GM12878 (cell line): ENCODE measurements around the gene DMXL2. TPM values are rescaled to one million over a fixed set of nuclear protein-coding genes. Genes with fewer than 3 reads are reported as not detected.

ENCODE experiments used
- ATAC-seq: fragments of 200-7000 bp; cut with Tn5 transposase; 3 replicates; pipeline ENCODE4 v1.9.1; 2020; ENCODE audit warnings: mild to moderate bottlenecking, moderate library complexity
- BruUV-seq: library from RNA; stranded (reverse); fragments of 400-500 nt; replicated peaks from 2 replicates; lab custom pipeline; 2021; lab: Mats Ljungman, UMichigan
- CTCF ChIA-PET: fragments of 300-600 bp; sonication (Branson Sonifier 250); formaldehyde crosslinking; extraction: SDS; loops from one replicate; lab custom pipeline; 2021; ENCODE audit warnings: inconsistent platforms; lab: Yijun Ruan, JAX
- POLR2A ChIA-PET: fragments of 350-600 bp; formaldehyde crosslinking; extraction: SDS; loops from one replicate; lab custom pipeline; 2021; ENCODE audit warnings: inconsistent platforms; lab: Charles Lee
- RAD21 ChIA-PET: fragments of 300-600 bp; sonication (Branson Sonifier 250); formaldehyde crosslinking; loops from one replicate; lab custom pipeline; 2023; ENCODE audit warnings: antibody characterized with exemption; ENCODE audit not compliant: unreplicated experiment; lab: Charles Lee
- SMC1A ChIA-PET: fragments of 300-600 bp; sonication (Branson Sonifier 250); formaldehyde crosslinking; loops from one replicate; lab custom pipeline; 2023; ENCODE audit not compliant: unreplicated experiment, uncharacterized antibody; lab: Charles Lee
- DNase-seq: peaks from one replicate; pipeline ENCODE4 v3.0.0-alpha.2; 2011; ENCODE audit warnings: low read depth, low spot score
- FAIRE-seq: peaks from 3 replicates; lab custom pipeline; 2011; peaks lifted over from hg19 to GRCh38; lab: Jason Lieb, UNC
- H2AFZ ChIP-seq: 2 replicates; pipeline ENCODE4 v1.6.0; 2011; ENCODE audit warnings: low read depth, low read length, control low read depth; ENCODE audit not compliant: control insufficient read depth
- H3K27ac ChIP-seq: 2 replicates; pipeline ENCODE4 v1.5.1; 2011; ENCODE audit warnings: control low read depth; ENCODE audit not compliant: control insufficient read depth, insufficient read depth
- H3K27me3 ChIP-seq, 2 experiments: replicated peaks in 1 of 2; 2 replicates each; pipeline versions ENCODE4 v1.6.0 to v1.6.1; 2011; ENCODE audit warnings: low read length in 1 of 2; ENCODE audit not compliant: control insufficient read depth in 2 of 2, insufficient read depth in 2 of 2
- H3K36me3 ChIP-seq, 2 experiments: 2 replicates each; pipeline ENCODE4 v1.5.1; 2011; ENCODE audit warnings: low read length in 1 of 2; ENCODE audit not compliant: control insufficient read depth in 2 of 2, insufficient read depth in 2 of 2
- H3K4me1 ChIP-seq: 2 replicates; pipeline ENCODE4 v1.6.1; 2011; ENCODE audit warnings: mild to moderate bottlenecking, low read length, moderate library complexity, mixed read lengths; ENCODE audit not compliant: control insufficient read depth, insufficient read depth
- H3K4me2 ChIP-seq: 2 replicates; pipeline ENCODE4 v1.6.0; 2011; ENCODE audit warnings: control low read depth; ENCODE audit not compliant: control insufficient read depth, insufficient read depth
- H3K4me3 ChIP-seq: fragments of 200-600 bp; sonication (generic); 2 replicates; pipeline ENCODE4 v1.5.1; 2016
- H3K79me2 ChIP-seq: 2 replicates; pipeline ENCODE4 v1.6.0; 2011; ENCODE audit warnings: low read length; ENCODE audit not compliant: control insufficient read depth, insufficient read depth
- H3K9ac ChIP-seq: 2 replicates; pipeline ENCODE4 v1.8.0; 2011; ENCODE audit warnings: low read length, control low read depth, mixed read lengths; ENCODE audit not compliant: control insufficient read depth, insufficient read depth
- H3K9me3 ChIP-seq: replicated peaks from 3 replicates; pipeline ENCODE4 v1.5.1; 2011; ENCODE audit warnings: mild to moderate bottlenecking, low read length; ENCODE audit not compliant: control insufficient read depth, insufficient read depth
- H4K20me1 ChIP-seq: 2 replicates; pipeline ENCODE4 v1.6.0; 2011; ENCODE audit not compliant: control insufficient read depth, insufficient read depth
- ASH2L ChIP-seq: fragments of 300-600, 200-600 bp; sonication (generic); IDR thresholded peaks from 2 replicates; pipeline ENCODE4 v1.6.1; 2017; ENCODE audit warnings: low read depth, mild to moderate bottlenecking, borderline replicate concordance
- BCL11A ChIP-seq: IDR thresholded peaks from 2 replicates; pipeline ENCODE4 v1.6.1; 2011; ENCODE audit warnings: low read depth, low read length
- CBX3 ChIP-seq: fragments of 200-600 bp; sonication (generic); IDR thresholded peaks from 2 replicates; pipeline ENCODE4 v1.6.1; 2016; ENCODE audit warnings: low read depth, borderline replicate concordance
- CEBPB ChIP-seq, 2 experiments: fragments of 150-350 bp in 1 of 2; IDR thresholded peaks; 2 replicates each; pipeline ENCODE4 v1.6.1; 2012 to 2014; ENCODE audit warnings: low read depth in 2 of 2, low read length in 2 of 2, borderline replicate concordance in 1 of 2, inconsistent platforms in 1 of 2
- EP300 ChIP-seq, 2 experiments: fragments of 150-350 bp in 1 of 2; IDR thresholded peaks; 2 replicates each; pipeline ENCODE4 v1.6.1; 2011 to 2012; ENCODE audit warnings: low read depth in 2 of 2, low read length in 2 of 2, borderline replicate concordance in 1 of 2, improper control_type of control experiment in 1 of 2, inconsistent platforms in 1 of 2; ENCODE audit not compliant: control insufficient read depth in 1 of 2
- HCFC1 ChIP-seq: fragments of 150-350 bp; IDR thresholded peaks from 2 replicates; pipeline ENCODE4 v1.6.1; 2014; ENCODE audit warnings: low read length
- IKZF1 ChIP-seq: fragments of 450-650 bp; conservative IDR thresholded peaks from 2 replicates; pipeline ENCODE4 v1.6.1; 2017; ENCODE audit warnings: antibody characterized with exemption, mild to moderate bottlenecking
- IKZF2 ChIP-seq, 2 experiments: fragments of 450-650 bp; IDR thresholded peaks; 2 replicates each; pipeline ENCODE4 v1.6.1; 2017; ENCODE audit warnings: mild to moderate bottlenecking in 2 of 2, moderate library complexity in 2 of 2
- KDM1A ChIP-seq: fragments of 200-600 bp; sonication (generic); IDR thresholded peaks from 2 replicates; pipeline ENCODE4 v1.6.1; 2016; ENCODE audit warnings: borderline replicate concordance
- LARP7 ChIP-seq: fragments of 450-650 bp; IDR thresholded peaks from 2 replicates; pipeline ENCODE4 v1.6.1; 2017; ENCODE audit warnings: mild to moderate bottlenecking
- MLLT1 ChIP-seq: fragments of 450-650 bp; IDR thresholded peaks from 2 replicates; pipeline ENCODE4 v1.6.1; 2016; ENCODE audit warnings: mild to moderate bottlenecking
- MYC ChIP-seq: IDR thresholded peaks from 2 replicates; pipeline ENCODE4 v1.6.1; 2011; ENCODE audit warnings: mild to moderate bottlenecking, low read length, moderate library complexity, inconsistent platforms; ENCODE audit not compliant: insufficient read depth, insufficient replicate concordance, insufficient read length, severe bottlenecking
- PML ChIP-seq: IDR thresholded peaks from 2 replicates; pipeline ENCODE4 v1.6.1; 2012; ENCODE audit warnings: low read length, inconsistent platforms
- RAD21 ChIP-seq: IDR thresholded peaks from 2 replicates; pipeline ENCODE4 v1.6.1; 2011; ENCODE audit warnings: mild to moderate bottlenecking, low read depth, low read length, moderate library complexity; ENCODE audit not compliant: insufficient read depth
- RBBP5 ChIP-seq: fragments of 200-600 bp; sonication (generic); conservative IDR thresholded peaks from 2 replicates; pipeline ENCODE4 v1.6.1; 2016
- SIN3A ChIP-seq: IDR thresholded peaks from 2 replicates; pipeline ENCODE4 v1.6.1; 2012; ENCODE audit warnings: low read depth, low read length, improper control_type of control experiment
- TAF1 ChIP-seq: IDR thresholded peaks from 2 replicates; pipeline ENCODE4 v1.6.1; 2011; ENCODE audit warnings: mild to moderate bottlenecking, low read depth, low read length, borderline replicate concordance
- TARDBP ChIP-seq: IDR thresholded peaks from 2 replicates; pipeline ENCODE4 v1.6.1; 2016; ENCODE audit warnings: borderline replicate concordance
- TCF12 ChIP-seq: IDR thresholded peaks from 2 replicates; pipeline ENCODE4 v1.6.1; 2011; ENCODE audit warnings: low read depth, mild to moderate bottlenecking, low read length
- ZBED1 ChIP-seq: IDR thresholded peaks from 2 replicates; pipeline ENCODE4 v1.6.1; 2016; ENCODE audit warnings: borderline replicate concordance
- ZNF217 ChIP-seq: fragments of 450-650 bp; IDR thresholded peaks from 2 replicates; pipeline ENCODE4 v1.6.1; 2017; ENCODE audit warnings: antibody characterized with exemption, mild to moderate bottlenecking
- WGBS: methylation state at CpG from one replicate; pipeline ENCODE4 v1.1.6; 2016; ENCODE audit warnings: low lambda C conversion rate; ENCODE audit not compliant: insufficient replicate concordance, insufficient coverage; ENCODE audit errors: missing lambda C conversion rate; 5-methylcytosine and 5-hydroxymethylcytosine counted together
- in situ Hi-C: fragments of 300-500 bp; cut with MboI; formaldehyde crosslinking; loops from 9 replicates; pipeline ENCODE4 v1.14.3; 2018; ENCODE audit warnings: mixed read lengths
- intact Hi-C: fragments of 100-400 bp; cut with micrococcal nuclease; formaldehyde crosslinking; loops from one replicate; pipeline ENCODE4 v1.14.2; 2022; ENCODE audit not compliant: unreplicated experiment
- polyA plus RNA-seq, 11 experiments: library from polyadenylated mRNA; depleted of rRNA in 4 of 11; unstranded in 6 of 11; stranded (reverse) in 5 of 11; fragments of >200 nt; fragmentation: Nextera tagmentation in 4 of 11; fragmentation: Illumina TruSeq in 1 of 11; extraction: Ambion mirVana in 4 of 11; extraction: Trizol in 1 of 11; gene quantifications; 1 replicate in 1 of 11; 2 replicates in 10 of 11; pipeline versions ENCODE4 v1.2.1 to v1.2.3, GENCODE V29; 2011 to 2016; ENCODE audit warnings: inconsistent platforms in 2 of 11, missing spikeins in 2 of 11, low read depth in 1 of 11
- total RNA-seq, 4 experiments: library from RNA; depleted of rRNA in 3 of 4; stranded (reverse); fragments of >200 nt in 3 of 4; fragmentation: Illumina TruSeq in 1 of 4; extraction: Trizol in 1 of 4; gene quantifications; 2 replicates each; pipeline versions ENCODE4 v1.2.1 to v1.2.3, GENCODE V29; 2013 to 2021
- TF ChIP-seq, protein P1 (sequence below): fragments of 450-650 bp; conservative IDR thresholded peaks from 2 replicates; pipeline ENCODE4 v1.6.1; 2017; ENCODE audit warnings: mild to moderate bottlenecking, moderate library complexity

DMXL2 gene
- total and polyA plus RNA-seq, 10 of the 15 experiments (the other 5 are each of a cell fraction or from before 2014, with no cell fraction given), result 8.5 to 32.1 (median 22.0) TPM

DNA sequence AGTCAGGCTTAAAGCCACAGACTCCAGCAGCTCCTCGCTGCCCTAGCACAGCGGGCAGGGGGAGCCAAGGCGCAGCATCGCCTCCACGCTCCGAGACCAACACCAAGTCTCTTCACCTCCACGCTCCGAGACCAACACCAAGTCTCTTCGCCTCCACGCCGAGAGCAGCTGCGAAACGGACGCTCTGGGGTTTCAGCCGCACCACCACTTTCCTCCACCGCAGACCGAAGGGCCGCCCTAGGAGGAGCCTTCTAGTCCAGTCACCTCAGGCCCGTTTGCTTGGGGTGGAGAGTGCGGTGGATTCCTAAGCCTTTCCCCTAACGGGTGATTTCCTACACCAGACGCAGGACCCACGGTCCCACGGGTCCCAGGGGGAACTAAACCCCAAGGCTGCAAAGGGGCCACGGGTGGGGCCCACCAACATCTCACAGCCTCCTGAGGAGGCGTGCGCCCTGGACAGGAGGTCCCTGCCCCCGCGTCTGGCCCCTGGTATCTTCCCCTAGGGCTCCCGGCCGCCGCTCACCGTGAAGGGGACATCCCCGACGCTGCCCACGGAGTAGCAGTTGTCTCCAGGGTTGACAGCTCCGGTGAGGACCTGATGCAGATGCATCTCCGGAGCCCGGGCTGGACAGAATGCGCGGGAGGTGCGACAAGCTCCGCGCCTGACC, 501 bp downstream of the DMXL2 start:
- FAIRE-seq, result no peak
- H3K79me2 ChIP-seq, result peaks cover 5% of the 10 kb centered on the region
- H4K20me1 ChIP-seq, result no peaks in the 10 kb centered on the region
- H3K36me3 ChIP-seq, result no peaks in the 10 kb centered on the region
- peak overlapping the region; percentile 75 for H3K4me3 ChIP-seq
- BruUV-seq, result no TSS peak
- ATAC-seq, result peak; percentile 69
- peak overlapping the region; percentile 88 for H2AFZ ChIP-seq
- peaks cover 30% of the 10 kb centered on the region for H3K4me1 ChIP-seq
- WGBS, result 1% methylated on average over 43 of the region's 44 CpGs
- peak overlapping the region; percentile 64 for H3K27ac ChIP-seq
- ChIA-PET CTCF (interaction anchor here (1.2 to 3.4 kb wide), 8 partner anchors 28 to 605 kb away, joined by 3 to 35 read pairs (median 8); no protein-coding TSS in a partner anchor), POLR2A (interaction anchor here (0.6 to 2.6 kb wide), 6 partner anchors 8 to 115 kb away, joined by 3 to 11 read pairs (median 3); partner anchors contain the start of gene LYSMD2), SMC1A (interaction anchor here (0.8 to 4.2 kb wide), 11 partner anchors 10 to 155 kb away, joined by 3 to 18 read pairs (median 4); no protein-coding TSS in a partner anchor), RAD21 (interaction anchor here (0.6 to 4.2 kb wide), 10 partner anchors 20 to 396 kb away, joined by 3 to 21 read pairs (median 4); no protein-coding TSS in a partner anchor)
- H3K27me3 ChIP-seq, result no peaks in the 10 kb centered on the region
- in situ Hi-C loops, result no loop called here
- intact Hi-C loops, result loop anchor here (2.0 to 10.0 kb wide), 2 partner anchors 85 to 113 kb away; partner anchors contain the start of gene LYSMD2
- no peak for DNase-seq
- peaks cover 2% of the 10 kb centered on the region; the same call in 1 of the 3 replicates for H3K9me3 ChIP-seq
- H3K9ac ChIP-seq, result peak overlapping the region; percentile 64
- H3K4me2 ChIP-seq, result peak overlapping the region; percentile 94
- TF ChIP-seq MLLT1, result 0 out of 2 replicates have a peak, but pooled peaks have one; percentile 61
- TF ChIP-seq PML, result no peak
- TF ChIP-seq, protein P1, sequence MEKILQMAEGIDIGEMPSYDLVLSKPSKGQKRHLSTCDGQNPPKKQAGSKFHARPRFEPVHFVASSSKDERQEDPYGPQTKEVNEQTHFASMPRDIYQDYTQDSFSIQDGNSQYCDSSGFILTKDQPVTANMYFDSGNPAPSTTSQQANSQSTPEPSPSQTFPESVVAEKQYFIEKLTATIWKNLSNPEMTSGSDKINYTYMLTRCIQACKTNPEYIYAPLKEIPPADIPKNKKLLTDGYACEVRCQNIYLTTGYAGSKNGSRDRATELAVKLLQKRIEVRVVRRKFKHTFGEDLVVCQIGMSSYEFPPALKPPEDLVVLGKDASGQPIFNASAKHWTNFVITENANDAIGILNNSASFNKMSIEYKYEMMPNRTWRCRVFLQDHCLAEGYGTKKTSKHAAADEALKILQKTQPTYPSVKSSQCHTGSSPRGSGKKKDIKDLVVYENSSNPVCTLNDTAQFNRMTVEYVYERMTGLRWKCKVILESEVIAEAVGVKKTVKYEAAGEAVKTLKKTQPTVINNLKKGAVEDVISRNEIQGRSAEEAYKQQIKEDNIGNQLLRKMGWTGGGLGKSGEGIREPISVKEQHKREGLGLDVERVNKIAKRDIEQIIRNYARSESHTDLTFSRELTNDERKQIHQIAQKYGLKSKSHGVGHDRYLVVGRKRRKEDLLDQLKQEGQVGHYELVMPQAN, result no peak
- TF ChIP-seq SIN3A, result no peak
- peak; percentile 66; the same call in 1 of the 2 replicates for TF ChIP-seq TCF12
- no peak for TF ChIP-seq ZBED1
- TF ChIP-seq HCFC1, result no peak
- no peak for TF ChIP-seq KDM1A
- TF ChIP-seq RBBP5, result no peak
- no peak for TF ChIP-seq ASH2L
- no peak; the same call in 1 of the 2 replicates for TF ChIP-seq ZNF217
- TF ChIP-seq IKZF2 (IDR thresholded peaks at IDR 0.05), result peak; percentile 53 to 76; a peak in 3 of 4 replicates
- TF ChIP-seq BCL11A, result 0 out of 2 replicates have a peak, but pooled peaks have one; percentile 1
- TF ChIP-seq CBX3, result no peak
- no peak for TF ChIP-seq TAF1
- TF ChIP-seq MYC, result no peak
- TF ChIP-seq TARDBP, result no peak
- TF ChIP-seq IKZF1, result peak; percentile 81
- no peak; the same call in 1 of the 2 replicates for TF ChIP-seq LARP7
- 0 out of 4 replicates have a peak, but pooled peaks of 1 of the 2 experiments have one; percentile 6 for TF ChIP-seq EP300 (IDR thresholded peaks at IDR 0.05; ENCODE audit: borderline replicate concordance in 1 of 2, control insufficient read depth in 1 of 2, low read depth in 2 of 2, low read length in 2 of 2)
- TF ChIP-seq CEBPB (IDR thresholded peaks at IDR 0.05; ENCODE audit: borderline replicate concordance in 1 of 2, low read depth in 2 of 2, low read length in 2 of 2), result no peak
- TF ChIP-seq RAD21, result no peak
